Fibroblast of skin of left quadriceps (primary cell): ENCODE results near the gene GDF11.
A peak's percentile ranks its signal among the peaks of the same experiment; 100 is the strongest.

Source experiments
- DNase-seq, 2 experiments: peaks; one replicate each; pipeline ENCODE4 v3.0.0-alpha.2; 2013; ENCODE audit warnings: low read depth in 2 of 2

GDF11 gene

DNA sequence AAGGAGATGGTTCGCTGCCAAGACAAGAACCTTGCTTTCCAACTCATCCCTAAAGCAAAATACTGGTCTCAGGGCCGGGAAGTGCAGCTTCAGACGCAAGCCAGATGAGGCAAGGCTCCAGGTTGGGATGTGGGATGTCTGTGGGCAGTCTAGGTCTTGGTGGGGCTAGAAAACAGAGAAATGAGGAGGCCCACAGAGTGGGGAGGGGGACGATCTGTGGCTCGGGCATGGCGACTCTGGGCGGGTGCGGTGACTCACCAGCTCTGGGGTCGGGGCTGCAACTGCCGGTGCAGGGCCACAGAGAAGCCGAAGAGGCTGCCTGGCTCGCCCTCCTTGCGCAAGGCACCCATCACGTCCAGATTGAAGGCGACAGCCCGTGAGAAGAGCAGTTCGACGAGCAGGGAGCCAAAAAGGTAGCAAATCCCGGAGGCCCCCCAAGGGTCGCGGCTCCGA, 35.7 kb upstream of the GDF11 start:
- DNase-seq, result no peak

DNA sequence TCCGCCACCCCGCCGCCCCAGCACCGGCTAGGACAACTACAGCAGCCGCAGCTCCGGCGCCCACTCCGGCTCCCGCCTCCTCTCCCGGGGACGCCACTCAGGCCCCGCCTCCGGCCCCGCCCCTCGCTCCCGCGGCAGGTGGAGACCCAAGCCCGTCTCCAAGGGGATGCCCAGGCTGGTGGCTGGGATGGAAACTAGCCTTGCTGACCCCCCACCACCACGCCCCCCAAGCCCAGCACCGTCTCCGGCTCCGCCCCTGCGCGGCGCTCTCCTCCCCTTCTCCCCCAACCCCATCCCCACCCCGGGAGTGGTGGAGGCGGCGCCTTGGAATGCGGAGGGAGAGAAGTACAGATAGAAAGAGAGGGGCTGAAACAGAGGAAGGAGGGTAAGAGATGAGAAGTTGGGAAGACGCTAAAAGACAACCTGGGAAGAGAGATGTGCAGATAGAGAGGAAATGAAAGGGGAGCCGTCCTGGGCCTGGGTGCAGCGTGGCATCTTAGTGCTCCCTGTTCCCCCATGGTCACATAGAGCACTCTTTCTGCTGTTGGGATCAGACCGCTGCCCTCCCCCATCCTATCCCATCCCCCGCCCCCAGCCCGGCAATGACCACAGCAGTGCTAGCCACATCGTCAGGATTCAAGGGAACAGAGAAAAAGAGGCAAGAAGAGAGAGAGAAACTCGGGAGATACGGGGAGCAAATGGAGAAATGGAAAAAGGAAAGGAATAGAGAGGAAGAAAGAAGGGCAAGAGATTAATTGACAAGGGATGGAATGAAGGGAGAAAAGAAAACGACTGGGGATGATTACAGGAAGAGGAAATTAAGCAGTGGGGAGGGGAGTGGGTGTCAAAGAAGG, 34.9 kb upstream of the GDF11 start, which contains the start of gene ITGA7:
ITGA7 (minus strand) TSS at position 64 of the 854 bp plus-strand sequence. CDS start 222 bp downstream, outside the sequence.
- DNase-seq, result no peak

DNA sequence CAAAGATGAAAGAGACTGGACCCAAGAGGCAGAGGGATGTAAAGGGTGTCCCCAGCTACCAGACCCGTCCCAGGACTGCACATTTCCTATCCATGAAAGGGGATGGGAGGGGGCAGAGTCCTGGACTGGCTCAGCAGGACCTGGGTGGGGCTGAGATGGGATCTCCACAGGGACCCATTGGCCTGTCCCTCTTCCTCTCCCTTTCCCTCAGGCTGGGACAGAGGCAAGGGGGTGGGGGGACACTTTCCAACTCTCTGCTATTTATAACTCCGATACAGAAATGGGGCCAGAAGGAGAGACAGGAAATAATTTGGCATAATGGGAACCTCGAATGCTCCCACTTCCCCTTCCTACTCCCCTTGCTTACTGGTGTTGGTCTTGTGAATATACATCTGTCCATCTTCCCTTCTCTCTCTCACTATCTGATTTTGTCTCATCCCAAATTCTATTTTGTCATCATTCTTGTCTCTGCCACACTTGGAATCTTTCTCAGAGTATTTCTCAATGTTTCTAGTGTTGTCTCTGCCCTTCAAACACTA, 34.2 kb upstream of the GDF11 start:
- no peak for DNase-seq

DNA sequence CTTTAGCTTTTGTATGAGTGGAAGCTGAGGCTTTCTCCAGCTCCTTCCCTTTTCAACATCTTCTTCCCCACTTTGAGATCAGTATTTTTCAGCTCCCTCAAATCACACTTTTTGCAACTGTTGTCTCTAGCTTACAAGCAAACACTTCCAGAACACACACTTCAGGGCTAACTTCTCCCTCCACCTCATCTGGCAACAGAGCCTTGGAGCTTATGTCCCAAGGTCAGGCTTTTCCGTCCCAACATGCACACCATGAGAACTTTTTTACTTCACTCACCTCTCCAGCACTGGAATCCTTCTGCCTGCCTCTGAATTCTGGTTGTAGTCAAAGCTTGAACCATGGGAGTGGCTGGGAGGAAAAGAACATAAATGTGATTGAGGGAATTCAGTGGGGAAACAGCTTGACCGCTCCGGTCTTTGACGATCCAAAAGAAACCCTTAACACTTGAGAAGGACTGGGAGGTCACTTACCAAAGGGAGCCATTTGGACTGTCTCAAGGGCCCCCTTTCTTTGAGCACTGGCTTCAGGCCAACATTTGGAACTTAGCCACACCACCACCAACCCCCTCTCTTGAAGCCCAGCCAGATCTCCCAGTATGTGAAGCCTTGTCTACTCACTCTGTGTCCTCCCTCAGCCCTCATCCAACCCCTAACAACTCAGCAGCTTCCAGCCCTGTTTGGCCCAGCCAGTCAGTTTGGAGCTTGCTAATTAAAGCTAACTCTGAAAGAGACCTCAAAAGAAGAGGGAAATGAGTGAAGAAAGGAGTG, 31.0 kb upstream of the GDF11 start:
- no peak for DNase-seq

DNA sequence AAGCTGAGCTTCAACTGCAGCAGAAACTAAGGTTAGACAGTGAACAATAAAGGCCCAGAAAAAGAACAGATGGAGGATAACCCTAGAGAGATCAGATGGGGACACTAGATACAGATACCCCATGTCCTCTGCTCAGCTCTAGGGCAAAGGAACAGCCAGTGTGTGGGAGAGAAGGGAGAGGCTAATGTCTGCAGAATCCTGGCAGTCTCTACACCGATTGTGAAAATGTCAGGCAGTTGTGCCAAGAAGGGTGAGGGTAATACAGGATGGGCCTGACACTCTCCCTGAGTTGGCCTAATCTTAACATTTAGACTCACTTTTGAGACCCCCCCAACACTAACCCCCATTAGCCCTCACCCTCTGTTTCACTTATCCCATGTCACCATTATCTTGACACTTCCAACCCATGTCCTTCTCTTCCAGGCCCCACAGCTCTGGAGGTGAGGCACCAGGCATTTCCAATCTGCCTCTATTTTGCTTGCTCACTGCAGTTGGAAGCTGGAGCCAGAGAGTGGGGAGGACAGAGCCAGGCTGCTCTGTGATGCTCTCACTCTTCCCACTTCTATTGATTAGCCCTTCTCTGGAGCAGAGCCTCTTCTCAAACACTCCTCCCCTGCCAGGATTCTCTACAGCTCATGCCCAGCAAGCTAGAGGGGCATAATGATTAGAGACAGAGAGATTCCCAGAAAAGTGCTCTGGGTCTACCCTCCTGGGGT, 30.1 kb upstream of the GDF11 start:
- DNase-seq, result no peak

DNA sequence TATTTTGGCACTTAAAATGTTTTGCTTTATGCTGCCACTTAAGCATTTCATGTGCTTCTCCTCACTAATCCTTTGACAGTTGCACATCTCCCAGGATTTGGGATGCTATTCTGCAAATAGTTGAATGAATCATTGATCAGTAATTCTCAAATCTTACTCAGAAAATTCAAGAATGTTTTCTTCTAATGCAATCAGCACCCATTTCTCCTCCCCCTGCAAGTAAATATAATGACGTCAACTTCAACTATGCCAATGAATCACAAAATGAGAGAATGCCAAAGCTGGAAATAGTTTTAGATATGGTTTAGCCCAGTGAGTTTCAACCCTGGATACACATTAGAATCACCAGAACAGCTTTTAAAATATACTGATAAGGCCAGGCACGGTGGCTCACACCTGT, 29.2 kb upstream of the GDF11 start:
- peak; percentile 72 to 77 for DNase-seq

DNA sequence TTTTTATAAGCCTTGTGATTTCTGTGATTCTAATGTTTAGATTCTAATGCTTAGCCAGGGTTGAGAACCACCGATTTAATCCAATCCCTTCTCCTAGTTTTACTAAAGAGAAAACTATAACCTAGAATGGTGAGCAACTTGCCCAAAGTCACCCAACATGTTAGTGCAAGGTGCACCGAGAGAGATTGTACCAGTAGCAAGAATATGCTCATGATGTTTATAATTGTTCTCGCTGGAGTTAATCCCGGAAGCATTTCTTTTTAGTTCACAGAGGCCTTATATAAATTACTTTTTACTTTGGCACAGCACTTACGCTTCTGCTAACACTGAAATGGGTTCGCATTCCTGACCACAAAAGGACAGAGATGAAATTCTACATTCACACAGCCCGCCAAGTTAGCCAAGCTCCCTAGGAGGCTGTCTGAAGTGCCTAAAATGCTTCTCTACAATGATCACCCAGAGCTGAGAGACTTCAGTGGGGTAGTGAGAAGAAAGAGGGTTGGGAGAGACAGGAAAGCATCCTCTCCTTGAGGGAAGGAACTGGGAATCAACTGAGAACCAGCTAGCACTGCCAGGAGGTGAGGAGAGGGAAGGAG, 27.7 kb upstream of the GDF11 start:
- DNase-seq, result no peak

DNA sequence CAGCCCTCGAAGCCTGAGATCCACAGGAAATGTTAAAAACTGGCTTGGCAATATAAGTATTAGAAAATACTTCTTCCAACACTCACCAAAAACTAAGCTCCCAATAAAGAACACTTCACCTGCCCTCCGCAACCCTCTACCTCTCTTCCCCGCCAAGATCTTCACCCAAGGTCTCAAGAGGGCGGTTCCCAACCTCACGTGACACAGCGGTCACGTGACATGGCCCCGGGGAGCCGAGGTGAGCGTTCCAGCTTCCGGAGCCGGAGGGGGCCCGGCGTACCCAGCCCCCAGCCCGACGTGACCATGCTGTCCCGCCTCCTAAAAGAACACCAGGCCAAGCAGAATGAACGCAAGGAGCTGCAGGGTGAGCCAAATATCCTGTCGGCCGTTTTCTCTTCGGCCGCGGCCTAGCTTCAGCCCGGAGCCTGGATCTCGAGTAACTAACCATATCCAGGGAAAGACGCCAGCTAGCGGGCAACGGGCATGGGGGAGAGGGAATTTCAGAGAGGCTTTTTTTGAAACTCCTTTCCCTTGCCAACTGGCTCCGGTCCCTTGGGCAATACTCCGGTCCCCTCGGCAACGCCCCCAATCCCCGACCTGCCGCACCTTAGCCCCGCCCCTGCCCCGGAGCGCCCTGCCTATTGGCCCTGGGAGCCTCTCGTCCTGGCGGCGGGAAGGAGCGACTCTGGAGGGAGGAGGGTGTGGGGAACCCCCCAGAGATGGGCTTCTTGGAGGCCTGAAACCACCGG, 26.9 kb upstream of the GDF11 start, which contains the start of gene BLOC1S1:
BLOC1S1 (plus strand) TSS at position 214 of the 749 bp plus-strand sequence; CDS start at position 220, 6 bp downstream.
- peak; percentile 89 to 93 for DNase-seq

DNA sequence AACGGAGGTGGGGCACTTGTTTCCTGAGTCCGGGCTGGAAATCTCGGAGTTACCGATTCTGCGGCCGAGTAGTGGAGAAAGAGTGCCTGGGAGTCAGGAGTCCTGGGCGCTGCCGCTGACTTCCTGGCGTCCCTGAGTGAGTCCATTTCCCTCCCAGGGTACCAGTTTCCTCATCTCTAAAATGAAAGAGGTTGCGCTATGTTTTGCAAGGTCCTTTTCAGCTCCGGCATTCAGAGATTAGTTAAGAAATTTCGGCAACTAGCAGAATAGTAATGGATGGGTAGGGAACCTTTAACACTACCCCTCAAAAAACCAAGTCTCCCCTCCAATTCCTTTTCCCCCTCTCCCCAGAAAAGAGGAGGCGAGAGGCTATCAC, 26.4 kb upstream of the GDF11 start:
- no peak for DNase-seq

DNA sequence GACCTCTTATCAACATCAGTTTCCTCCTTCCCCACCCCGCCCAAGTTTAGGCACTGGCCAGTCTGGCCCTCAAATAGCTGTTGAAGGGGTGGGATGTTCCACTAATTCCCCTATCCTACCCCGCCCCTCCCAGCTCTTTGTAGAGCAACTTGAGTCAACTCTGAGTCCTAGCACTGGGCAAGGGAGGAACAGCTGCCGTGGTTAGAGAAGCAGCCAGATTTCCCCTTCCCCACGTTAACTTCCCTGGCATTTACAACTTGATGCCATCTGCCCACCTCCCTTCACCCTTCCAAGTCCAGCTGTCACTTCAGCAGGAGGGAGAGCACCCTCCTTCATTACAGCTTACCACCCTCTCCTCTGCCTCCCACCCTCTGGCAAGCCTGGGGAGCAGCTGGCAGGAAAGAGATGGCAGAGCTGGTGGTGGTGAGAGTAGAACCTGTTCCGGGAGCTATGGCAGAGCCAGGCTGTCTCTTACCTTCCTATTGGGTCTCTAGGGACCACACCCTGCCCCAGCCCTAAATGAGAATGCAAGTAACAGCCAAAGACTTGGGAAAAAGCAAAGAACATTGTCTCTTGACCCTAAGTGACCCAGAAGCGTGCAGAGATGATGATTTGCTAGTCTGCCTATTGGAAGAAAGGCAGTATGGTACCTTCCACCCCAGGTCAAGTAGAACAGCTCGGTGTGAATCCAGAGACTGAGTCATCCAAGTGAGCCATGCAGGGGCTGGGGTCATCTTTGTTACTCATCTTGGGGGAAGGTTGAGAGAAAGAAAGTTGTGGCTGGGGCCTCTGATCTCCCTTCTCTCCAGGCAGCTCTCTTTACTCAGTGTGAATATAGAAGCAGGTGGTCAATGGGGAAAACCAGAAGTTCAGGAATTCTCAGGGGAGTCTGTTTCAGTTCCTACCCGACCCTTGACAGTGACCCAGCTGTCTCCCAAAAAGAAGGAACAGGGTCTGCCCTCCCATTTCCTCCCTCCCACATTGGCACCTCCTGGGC, 25.6 kb upstream of the GDF11 start:
- DNase-seq, result no peak

DNA sequence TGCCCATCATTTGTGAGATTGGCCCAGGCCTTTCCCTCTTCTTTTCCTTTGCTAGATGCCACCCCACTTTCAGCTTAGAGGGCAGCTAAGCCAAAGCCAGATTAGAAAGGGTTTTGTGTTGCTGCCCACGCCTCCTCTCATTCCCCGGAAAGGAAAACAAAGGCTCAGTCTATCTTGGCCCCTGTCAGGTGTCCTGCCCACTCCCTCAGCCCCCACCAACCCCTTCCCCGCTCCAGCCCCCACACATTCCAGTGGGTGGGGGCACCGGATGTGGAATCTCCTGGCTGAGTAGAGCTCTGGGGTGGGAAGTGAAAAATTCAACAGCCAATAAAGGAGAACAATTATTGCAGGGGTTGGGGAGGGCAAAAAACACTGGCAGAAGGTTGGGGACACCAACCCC, 24.9 kb upstream of the GDF11 start:
- DNase-seq, result no peak

DNA sequence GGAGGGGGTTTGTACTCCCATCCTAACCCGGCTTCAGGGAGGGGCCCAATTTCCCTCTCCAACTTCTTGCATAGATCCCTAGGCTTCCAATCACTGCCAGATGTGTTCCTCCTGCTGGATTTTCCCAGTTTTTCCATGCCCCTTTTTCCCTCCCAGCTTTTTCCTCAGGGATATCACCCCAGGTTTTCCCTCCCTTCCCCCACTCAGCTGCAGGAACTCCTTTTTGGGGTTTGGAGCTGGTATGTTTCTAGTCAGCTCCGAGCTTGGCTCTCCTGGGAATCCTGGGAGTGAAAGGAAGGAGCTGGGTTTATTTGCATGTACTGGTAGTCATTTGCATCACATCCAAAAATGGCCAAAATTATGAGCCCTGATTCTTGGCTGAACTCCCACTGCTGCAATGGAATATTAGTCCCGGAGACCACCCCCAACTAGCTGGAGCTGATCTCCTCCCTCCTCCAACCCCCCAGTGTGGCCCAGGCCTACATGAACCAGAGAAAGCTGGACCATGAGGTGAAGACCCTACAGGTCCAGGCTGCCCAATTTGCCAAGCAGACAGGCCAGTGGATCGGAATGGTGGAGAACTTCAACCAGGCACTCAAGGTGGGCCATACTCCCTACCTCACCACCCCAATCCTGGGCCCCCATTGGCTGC, 24.2 kb upstream of the GDF11 start:
- DNase-seq, result peak in 1 of 2 experiments; percentile 49

DNA sequence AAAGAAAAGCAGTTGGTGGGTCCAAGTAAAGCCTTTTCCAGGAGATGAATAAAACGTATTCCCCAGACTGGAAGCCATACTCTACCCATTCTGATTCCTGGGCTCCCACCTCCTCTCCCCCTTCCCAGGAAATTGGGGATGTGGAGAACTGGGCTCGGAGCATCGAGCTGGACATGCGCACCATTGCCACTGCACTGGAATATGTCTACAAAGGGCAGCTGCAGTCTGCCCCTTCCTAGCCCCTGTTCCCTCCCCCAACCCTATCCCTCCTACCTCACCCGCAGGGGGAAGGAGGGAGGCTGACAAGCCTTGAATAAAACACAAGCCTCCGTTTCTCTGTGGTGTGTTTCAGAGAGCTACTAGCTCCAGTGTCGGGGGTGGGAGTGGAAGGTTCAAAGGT, 23.6 kb upstream of the GDF11 start:
- DNase-seq, result no peak

DNA sequence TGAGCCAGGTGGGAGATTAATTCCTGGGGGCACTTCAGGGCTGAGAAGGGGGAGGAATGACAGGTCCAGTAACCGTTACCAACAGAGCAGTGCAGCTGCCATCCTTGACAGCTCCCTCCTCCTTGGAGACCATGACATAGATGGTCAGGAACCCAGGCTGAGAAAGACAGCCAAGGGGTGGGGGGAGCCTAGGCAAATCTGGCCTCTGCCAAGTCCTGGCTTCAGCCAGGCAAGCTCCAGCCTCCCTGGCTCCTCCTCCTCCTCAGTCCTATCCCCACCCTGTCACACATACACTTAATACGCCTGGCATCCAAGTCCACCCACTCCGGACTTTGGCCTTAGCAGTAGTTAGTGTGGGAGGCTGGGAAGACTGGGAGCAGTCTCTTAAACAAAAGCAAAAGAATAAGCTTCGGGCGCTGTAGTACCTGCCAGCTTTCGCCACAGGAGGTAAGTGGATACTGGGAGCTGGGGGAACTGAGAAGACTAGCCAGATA, 22.8 kb upstream of the GDF11 start, which contains the start of gene RDH5:
RDH5 (plus strand) TSS at position 323 of the 494 bp plus-strand sequence. CDS start 792 bp downstream, outside the sequence.
- DNase-seq, result no peak

DNA sequence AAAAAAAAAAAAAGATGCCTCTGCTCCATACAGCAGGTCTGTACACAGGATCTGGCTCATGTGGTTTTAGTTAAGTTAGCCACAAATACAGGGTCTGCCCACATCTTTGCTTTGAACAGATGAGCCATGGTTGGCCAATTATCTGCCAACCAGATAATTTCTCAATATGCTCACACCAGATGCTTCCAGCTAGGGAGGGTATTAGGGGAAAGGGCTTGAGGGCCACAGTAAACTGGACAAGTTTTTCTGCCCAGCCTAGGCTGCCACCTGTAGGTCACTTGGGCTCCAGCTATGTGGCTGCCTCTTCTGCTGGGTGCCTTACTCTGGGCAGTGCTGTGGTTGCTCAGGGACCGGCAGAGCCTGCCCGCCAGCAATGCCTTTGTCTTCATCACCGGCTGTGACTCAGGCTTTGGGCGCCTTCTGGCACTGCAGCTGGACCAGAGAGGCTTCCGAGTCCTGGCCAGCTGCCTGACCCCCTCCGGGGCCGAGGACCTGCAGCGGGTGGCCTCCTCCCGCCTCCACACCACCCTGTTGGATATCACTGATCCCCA, 22.0 kb upstream of the GDF11 start:
- peak; percentile 78 to 83 for DNase-seq

DNA sequence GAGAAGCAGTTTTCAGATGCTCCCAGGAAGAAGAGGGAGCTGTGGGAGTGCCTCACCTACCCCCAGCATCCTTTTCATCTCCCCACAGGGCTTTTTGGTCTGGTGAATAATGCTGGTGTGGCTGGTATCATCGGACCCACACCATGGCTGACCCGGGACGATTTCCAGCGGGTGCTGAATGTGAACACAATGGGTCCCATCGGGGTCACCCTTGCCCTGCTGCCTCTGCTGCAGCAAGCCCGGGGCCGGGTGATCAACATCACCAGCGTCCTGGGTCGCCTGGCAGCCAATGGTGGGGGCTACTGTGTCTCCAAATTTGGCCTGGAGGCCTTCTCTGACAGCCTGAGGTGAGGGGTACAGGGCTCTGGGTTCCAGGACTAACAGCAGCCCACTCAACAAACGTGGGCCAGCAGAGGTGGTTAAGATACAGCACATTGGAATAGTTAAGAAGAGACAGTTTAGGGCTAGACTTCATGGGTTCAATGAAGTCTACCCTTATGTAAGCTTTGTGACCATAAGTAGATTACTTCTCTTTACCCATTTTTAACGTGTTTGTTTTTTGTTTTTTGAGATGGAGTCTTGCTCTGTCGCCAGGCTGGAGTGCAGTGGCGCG, 21.2 kb upstream of the GDF11 start:
- DNase-seq, result no peak

DNA sequence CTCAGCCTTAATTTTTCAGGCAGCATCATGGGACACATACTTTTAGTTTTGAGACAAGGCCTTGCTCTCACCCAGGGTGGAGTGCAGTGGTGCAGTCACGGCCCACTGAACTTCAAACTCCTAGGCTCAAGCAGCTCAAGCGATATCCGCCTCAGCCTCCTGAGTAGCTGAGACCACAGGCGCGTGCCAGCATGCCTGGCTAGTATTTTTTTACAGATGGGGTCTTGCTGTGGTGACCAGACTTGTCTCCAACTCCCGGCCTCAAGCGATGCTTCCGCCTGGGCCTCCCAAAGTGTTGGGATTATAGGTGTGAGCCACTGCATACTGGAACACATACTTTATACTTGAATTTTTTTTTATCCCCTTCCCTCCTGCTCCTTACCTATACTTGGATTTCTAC, 20.0 kb upstream of the GDF11 start:
- DNase-seq, result no peak
